Testis (tissue), 2 donors: Measurements from ENCODE around the gene ABCA5.

Source experiments
- CTCF ChIP-seq, 3 experiments: fragments of 450-650 bp in 2 of 3; fragments of 200-600 bp in 1 of 3; sonication (generic) in 1 of 3; IDR thresholded peaks; one replicate each; pipeline ENCODE4 v1.5.1; 2016 to 2019; ENCODE audit warnings: antibody characterized with exemption in 3 of 3, mild to moderate bottlenecking in 2 of 3, moderate library complexity in 1 of 3
- POLR2A ChIP-seq: fragments of 450-650 bp; IDR thresholded peaks from one replicate; pipeline ENCODE4 v1.6.1; 2017; ENCODE audit warnings: antibody characterized with exemption, mild to moderate bottlenecking, moderate library complexity

DNA sequence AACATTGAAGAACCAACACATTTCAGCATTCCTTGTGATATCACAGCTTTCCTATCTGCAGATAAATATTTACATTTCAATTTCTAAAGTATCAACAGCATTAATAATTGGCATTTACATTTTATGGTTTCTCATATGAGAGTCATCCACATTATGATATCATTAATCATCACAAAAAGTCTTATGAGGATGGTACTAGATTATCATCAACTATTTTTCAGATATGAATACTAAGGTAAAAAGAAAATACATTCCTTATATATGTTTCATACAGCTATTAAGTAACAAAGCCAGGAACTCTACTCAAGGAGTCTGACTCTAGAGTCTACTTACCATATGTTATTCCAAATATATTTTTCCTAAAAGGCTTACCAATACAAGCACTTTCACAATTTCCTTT, 40.7 kb downstream of the ABCA5 start:
- no peak for TF ChIP-seq CTCF (IDR thresholded peaks at IDR 0.05)
- TF ChIP-seq POLR2A, result no peak
